HepG2 (cell line): ENCODE measurements around the gene SDR42E2. TPM values are rescaled to one million over a fixed set of nuclear protein-coding genes. Genes with fewer than 3 reads are reported as not detected.

Experiments
- HMGXB4 ChIP-seq, 2 experiments: sonication (generic) in 1 of 2; formaldehyde crosslinking in 1 of 2; IDR thresholded peaks; 2 replicates each; pipeline versions ENCODE4 v1.4.0 to v1.6.1; 2018 to 2020; ENCODE audit warnings: missing genetic modification reagents in 2 of 2, borderline replicate concordance in 1 of 2, low read depth in 1 of 2, mild to moderate bottlenecking in 1 of 2, missing biosample characterization in 1 of 2
- NCOA1 ChIP-seq: sonication (generic); formaldehyde crosslinking; IDR thresholded peaks from 2 replicates; pipeline ENCODE4 v1.9.0; 2021; ENCODE audit warnings: missing genetic modification reagents
- RXRA ChIP-seq: sonication (generic); formaldehyde crosslinking; IDR thresholded peaks from 2 replicates; pipeline ENCODE4 v1.5.1; 2020; ENCODE audit warnings: missing genetic modification reagents
- SIN3A ChIP-seq: IDR thresholded peaks from 2 replicates; pipeline ENCODE4 v1.6.1; 2011; ENCODE audit warnings: low read depth, mild to moderate bottlenecking, control low read depth, low read length, borderline replicate concordance
- SMAD3 ChIP-seq: sonication (generic); formaldehyde crosslinking; IDR thresholded peaks from 2 replicates; pipeline ENCODE4 v1.4.0; 2020; ENCODE audit warnings: missing genetic modification reagents
- SP2 ChIP-seq: sonication (generic); formaldehyde crosslinking; IDR thresholded peaks from 2 replicates; pipeline ENCODE4 v1.5.1; 2020; ENCODE audit warnings: mild to moderate bottlenecking, missing genetic modification reagents
- TFDP1 ChIP-seq: IDR thresholded peaks from 2 replicates; pipeline ENCODE4 v1.6.1; 2016; ENCODE audit warnings: missing compliant biosample characterization, missing genetic modification reagents, borderline replicate concordance
- ZBTB40 ChIP-seq, 2 experiments: fragments of 450-650 bp in 1 of 2; sonication (generic) in 1 of 2; formaldehyde crosslinking in 1 of 2; IDR thresholded peaks; 2 replicates each; pipeline versions ENCODE4 v1.6.1 to v1.8.0; 2016 to 2022; ENCODE audit warnings: antibody characterized with exemption in 1 of 2, mild to moderate bottlenecking in 1 of 2, missing genetic modification reagents in 1 of 2
- ZKSCAN8 ChIP-seq: IDR thresholded peaks from 2 replicates; pipeline ENCODE4 v1.6.1; 2016; ENCODE audit warnings: borderline replicate concordance, missing genetic modification reagents, missing compliant biosample characterization
- ZNF18 ChIP-seq: sonication (generic); formaldehyde crosslinking; IDR thresholded peaks from 2 replicates; pipeline ENCODE4 v1.8.0; 2022; ENCODE audit warnings: mild to moderate bottlenecking, missing genetic modification reagents; ENCODE audit not compliant: insufficient replicate concordance
- ZNF660 ChIP-seq: sonication (generic); formaldehyde crosslinking; IDR thresholded peaks from 2 replicates; pipeline ENCODE4 v1.5.1; 2020; ENCODE audit warnings: mild to moderate bottlenecking, low read depth, missing genetic modification reagents, borderline replicate concordance
- ZNF674 ChIP-seq: sonication (generic); formaldehyde crosslinking; IDR thresholded peaks from 2 replicates; pipeline ENCODE4 v1.5.0; 2020; ENCODE audit warnings: low read depth, mild to moderate bottlenecking, missing genetic modification reagents
- ZNF816 ChIP-seq: sonication (generic); formaldehyde crosslinking; IDR thresholded peaks from 2 replicates; pipeline ENCODE4 v1.8.0; 2022; ENCODE audit warnings: missing genetic modification reagents, mild to moderate bottlenecking, borderline replicate concordance
- polyA plus RNA-seq, 8 experiments: library from polyadenylated mRNA; depleted of rRNA in 3 of 8; stranded (reverse) in 7 of 8; unstranded in 1 of 8; fragments of >200 nt; fragmentation: Illumina TruSeq in 4 of 8; extraction: Trizol in 4 of 8; gene quantifications; 2 replicates each; pipeline versions ENCODE4 v1.2.1 to v1.2.3, GENCODE V29; 2011 to 2016; ENCODE audit warnings: low read depth in 4 of 8, missing spikeins in 1 of 8, mixed read lengths in 1 of 8; ENCODE audit not compliant: insufficient read depth in 1 of 8
- total RNA-seq, 5 experiments: library from RNA; depleted of rRNA; stranded (reverse); fragments of >200 nt; fragmentation: Illumina TruSeq; extraction: Trizol; gene quantifications; 2 replicates each; pipeline ENCODE4 v1.2.3, GENCODE V29; 2016; ENCODE audit warnings: low read depth in 1 of 5

Gene SDR42E2
- total and polyA plus RNA-seq, 2 of the 13 experiments (the other 11 are each of a cell fraction or from before 2014, with no cell fraction given) = 0.05 to 0.11 TPM

- TF ChIP-seq ZBTB40 (IDR thresholded peaks at IDR 0.05) (no peak), ZBTB40 (CRISPR knock-in tag; IDR thresholded peaks at IDR 0.05) (peak; percentile 83; the same call in 1 of the 2 replicates), HMGXB4 (CRISPR knock-in tag; IDR thresholded peaks at IDR 0.05; ENCODE audit: borderline replicate concordance in 1 of 2, low read depth in 1 of 2) (peak; percentile 83 to 94), SP2 (0 out of 2 replicates have a peak, but pooled peaks have one; percentile 6), ZKSCAN8 (CRISPR knock-in tag) (peak; percentile 75; the same call in 1 of the 2 replicates), SIN3A (peak; percentile 93), ZNF18 (CRISPR knock-in tag) (peak; percentile 95), RXRA (CRISPR knock-in tag) (peak; percentile 75), ZNF816 (CRISPR knock-in tag) (0 out of 2 replicates have a peak, but pooled peaks have one; percentile 95), ZNF660 (CRISPR knock-in tag) (no peak), NCOA1 (CRISPR knock-in tag) (no peak), ZNF674 (CRISPR knock-in tag) (no peak), SMAD3 (CRISPR knock-in tag) (peak; percentile 96), TFDP1 (CRISPR knock-in tag) (peak; percentile 97)
Observed at GRCh38 chr16:22192261-22193062, 30.2 kb downstream of the SDR42E2 start (continued).
